ENCODE measurements around the gene MYLK4.

The MYLK4 gene

GRCh38 chr6:2730353-2731107, 20.2 kb downstream of the MYLK4 start:
- H3K4me3 ChIP-seq (ENCODE audit: low read depth, low read length) = no peak overlapping the region
- DNase-seq (ENCODE audit: low read depth) = no peak
- no peak for TF ChIP-seq CTCF (IDR thresholded peaks at IDR 0.05; ENCODE audit: control insufficient read depth, extremely low read depth, insufficient read depth)

GRCh38 chr6:2729921-2730320, 20.8 kb downstream of the MYLK4 start:
- DNase-seq (ENCODE audit: low read depth) = no peak
- H3K4me3 ChIP-seq (ENCODE audit: low read depth, low read length) = no peak overlapping the region
- no peak for TF ChIP-seq CTCF (IDR thresholded peaks at IDR 0.05; ENCODE audit: control insufficient read depth, extremely low read depth, insufficient read depth)

- H3K4me3 ChIP-seq (ENCODE audit: low read depth, low read length) = no peak overlapping the region
- no peak for DNase-seq (ENCODE audit: low read depth)
- no peak for TF ChIP-seq CTCF (IDR thresholded peaks at IDR 0.05; ENCODE audit: control insufficient read depth, extremely low read depth, insufficient read depth)
Observed at GRCh38 chr6:2725999-2726567, 24.6 kb downstream of the MYLK4 start.

GRCh38 chr6:2725364-2725988, 25.2 kb downstream of the MYLK4 start:
- H3K4me3 ChIP-seq (ENCODE audit: low read depth, low read length) = no peak overlapping the region
- no peak for TF ChIP-seq CTCF (IDR thresholded peaks at IDR 0.05; ENCODE audit: control insufficient read depth, extremely low read depth, insufficient read depth)
- DNase-seq (ENCODE audit: low read depth) = no peak

- DNase-seq (ENCODE audit: low read depth) = no peak
- TF ChIP-seq CTCF (IDR thresholded peaks at IDR 0.05; ENCODE audit: control insufficient read depth, extremely low read depth, insufficient read depth) = no peak
- no peak overlapping the region for H3K4me3 ChIP-seq (ENCODE audit: low read depth, low read length)
Observed at GRCh38 chr6:2721219-2721618, 29.5 kb downstream of the MYLK4 start.

- DNase-seq (ENCODE audit: low read depth) = no peak
- TF ChIP-seq CTCF (IDR thresholded peaks at IDR 0.05; ENCODE audit: control insufficient read depth, extremely low read depth, insufficient read depth) = no peak
- no peak overlapping the region for H3K4me3 ChIP-seq (ENCODE audit: low read depth, low read length)
Observed at GRCh38 chr6:2719093-2719455, 31.6 kb downstream of the MYLK4 start.
